Lung (tissue), 12 donors: ENCODE measurements around the gene POP7. TPM values are rescaled to one million over a fixed set of nuclear protein-coding genes. Genes with fewer than 3 reads are reported as not detected.
"Not testable (repeated sequence)": the region's sequence is repeated elsewhere in the genome, so short reads cannot be mapped to it uniquely, and the experiment has no call there.

Source experiments
- ATAC-seq: fragments of 200-7000 bp; cut with Tn5 transposase; one replicate; pipeline ENCODE4 v1.9.1; 2020; ENCODE audit warnings: moderate number of reproducible peaks; ENCODE audit not compliant: insufficient read depth, low FRiP score
- DNase-seq, 3 donors: peaks; one replicate each; pipeline ENCODE4 v3.0.0-alpha.2; 2013 to 2017
- H3K27ac ChIP-seq, 2 donors: one replicate each; pipeline ENCODE4 v1.5.1; 2013; ENCODE audit warnings: mild to moderate bottlenecking in 2 of 2, moderate library complexity in 2 of 2, control low read depth in 1 of 2, inconsistent platforms in 1 of 2, low read depth in 1 of 2, low read length in 1 of 2
- H3K27me3 ChIP-seq, 3 donors: one replicate each; pipeline ENCODE4 v1.5.1; 2013; ENCODE audit warnings: low read length in 2 of 3; ENCODE audit not compliant: control insufficient read depth in 3 of 3, insufficient read depth in 3 of 3
- H3K36me3 ChIP-seq, 4 donors: one replicate each; pipeline ENCODE4 v1.5.1; 2013; ENCODE audit warnings: low read length in 4 of 4, mild to moderate bottlenecking in 1 of 4, moderate library complexity in 1 of 4; ENCODE audit not compliant: control insufficient read depth in 4 of 4, insufficient read depth in 4 of 4
- H3K4me1 ChIP-seq, 5 donors: one replicate each; pipeline ENCODE4 v1.5.1; 2013; ENCODE audit warnings: low read length in 5 of 5, mild to moderate bottlenecking in 2 of 5, moderate library complexity in 1 of 5; ENCODE audit not compliant: control insufficient read depth in 5 of 5, insufficient read depth in 5 of 5
- H3K4me3 ChIP-seq: one replicate; pipeline ENCODE4 v1.5.1; 2013; ENCODE audit warnings: mild to moderate bottlenecking, control low read depth, moderate library complexity
- H3K9ac ChIP-seq, 2 donors: one replicate each; pipeline ENCODE4 v1.5.1; 2013; ENCODE audit warnings: low read length in 2 of 2, control low read depth in 1 of 2; ENCODE audit not compliant: insufficient read depth in 1 of 2
- H3K9me3 ChIP-seq, 4 donors: one replicate each; pipeline ENCODE4 v1.5.1; 2013; ENCODE audit warnings: low read length in 3 of 4, mild to moderate bottlenecking in 1 of 4, moderate library complexity in 1 of 4; ENCODE audit not compliant: control insufficient read depth in 4 of 4, insufficient read depth in 3 of 4
- WGBS, 2 donors: extraction: QIAGEN DNeasy Blood & Tissue Kit; methylation state at CpG; one replicate each; pipeline ENCODE4 v1.1.7; 2013; 5-methylcytosine and 5-hydroxymethylcytosine counted together
- polyA plus RNA-seq, 2 donors: library from polyadenylated mRNA; stranded (reverse); fragments of 200-250 nt; gene quantifications; one replicate each; pipeline ENCODE4 v1.2.1, GENCODE V29; 2013
- total RNA-seq, 2 donors: library from RNA; depleted of rRNA in 1 of 2; stranded (reverse); fragments of >200 nt in 1 of 2; gene quantifications; one replicate each; pipeline ENCODE4 v1.2.1, GENCODE V29; 2014 to 2021
- TF ChIP-seq, protein P1 (sequence below): IDR thresholded peaks from 2 replicates; pipeline ENCODE4 v1.5.1; 2012; ENCODE audit warnings: mild to moderate bottlenecking; ENCODE audit errors: control extremely low read depth, extremely low read depth
- donor health status: control.
- donor health status: control.
- donor health status: Bipolar disorder and iron deficiency.
- donor health status: healthy.
- donor health status: DM: yes; HTN: yes; CAD: no.

POP7 gene
- total and polyA plus RNA-seq, 4 donors: 20.3 to 50.6 (median 33.3) TPM

- Histone ChIP-seq H3K27me3 (peaks cover 0 to 2% (median 0%) of the 10 kb centered on the region in 3 donors), H3K4me1 (no peaks in the 10 kb centered on the region), H3K9me3 (no peaks in the 10 kb centered on the region), H3K4me3 (no peak overlapping the region), H3K9ac (no peak overlapping the region), H3K27ac (no peak overlapping the region), H3K36me3 (no peaks in the 10 kb centered on the region)
- WGBS, 2 donors: 75 to 84% methylated on average over 16 of the region's 16 CpGs
- TF ChIP-seq, protein P1, sequence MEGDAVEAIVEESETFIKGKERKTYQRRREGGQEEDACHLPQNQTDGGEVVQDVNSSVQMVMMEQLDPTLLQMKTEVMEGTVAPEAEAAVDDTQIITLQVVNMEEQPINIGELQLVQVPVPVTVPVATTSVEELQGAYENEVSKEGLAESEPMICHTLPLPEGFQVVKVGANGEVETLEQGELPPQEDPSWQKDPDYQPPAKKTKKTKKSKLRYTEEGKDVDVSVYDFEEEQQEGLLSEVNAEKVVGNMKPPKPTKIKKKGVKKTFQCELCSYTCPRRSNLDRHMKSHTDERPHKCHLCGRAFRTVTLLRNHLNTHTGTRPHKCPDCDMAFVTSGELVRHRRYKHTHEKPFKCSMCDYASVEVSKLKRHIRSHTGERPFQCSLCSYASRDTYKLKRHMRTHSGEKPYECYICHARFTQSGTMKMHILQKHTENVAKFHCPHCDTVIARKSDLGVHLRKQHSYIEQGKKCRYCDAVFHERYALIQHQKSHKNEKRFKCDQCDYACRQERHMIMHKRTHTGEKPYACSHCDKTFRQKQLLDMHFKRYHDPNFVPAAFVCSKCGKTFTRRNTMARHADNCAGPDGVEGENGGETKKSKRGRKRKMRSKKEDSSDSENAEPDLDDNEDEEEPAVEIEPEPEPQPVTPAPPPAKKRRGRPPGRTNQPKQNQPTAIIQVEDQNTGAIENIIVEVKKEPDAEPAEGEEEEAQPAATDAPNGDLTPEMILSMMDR: no peak
- no peak for DNase-seq
- no peak for ATAC-seq
Observed at GRCh38 chr7:100667331-100668068, 38.4 kb upstream of the POP7 start.

DNA sequence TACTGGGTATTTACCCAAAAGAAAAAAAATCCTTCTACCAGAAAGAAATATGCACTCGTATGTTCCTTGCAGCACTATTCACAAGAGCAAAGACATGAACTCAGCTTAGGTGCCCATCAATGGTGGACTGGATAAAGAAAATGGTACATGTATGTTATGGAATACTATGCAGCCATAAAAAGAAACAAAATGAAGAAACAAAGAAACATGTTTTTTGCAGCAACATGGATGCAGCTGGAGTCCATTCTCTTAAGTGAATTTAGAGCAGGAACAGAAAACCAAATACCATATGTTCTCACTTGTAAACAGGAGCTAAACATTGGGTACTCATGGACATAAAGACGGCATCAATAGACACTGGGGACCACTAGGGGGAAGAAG is 37.9 kb upstream of the POP7 start:
- DNase-seq (no peak), ATAC-seq (no peak)
- no peak overlapping the region for H3K9ac ChIP-seq
- H3K27me3 ChIP-seq: peaks cover 0 to 2% (median 0%) of the 10 kb centered on the region in 3 donors
- H3K27ac ChIP-seq: no peak overlapping the region
- H3K9me3 ChIP-seq: no peaks in the 10 kb centered on the region
- TF ChIP-seq, protein P1: no peak
- no peak overlapping the region for H3K4me3 ChIP-seq
- H3K4me1 ChIP-seq: no peaks in the 10 kb centered on the region
- 83 to 90% methylated on average over 2 of the region's 2 CpGs for WGBS, 2 donors
- H3K36me3 ChIP-seq: no peaks in the 10 kb centered on the region

- not testable (repeated sequence) for H3K36me3 ChIP-seq, H3K27me3 ChIP-seq, ATAC-seq, H3K4me1 ChIP-seq, H3K4me3 ChIP-seq, H3K27ac ChIP-seq, DNase-seq, H3K9me3 ChIP-seq, H3K9ac ChIP-seq
- 95 to 97% methylated on average over 12 of the region's 12 CpGs for WGBS, 2 donors
Observed at GRCh38 chr7:100669106-100669505, 36.8 kb upstream of the POP7 start.

DNA sequence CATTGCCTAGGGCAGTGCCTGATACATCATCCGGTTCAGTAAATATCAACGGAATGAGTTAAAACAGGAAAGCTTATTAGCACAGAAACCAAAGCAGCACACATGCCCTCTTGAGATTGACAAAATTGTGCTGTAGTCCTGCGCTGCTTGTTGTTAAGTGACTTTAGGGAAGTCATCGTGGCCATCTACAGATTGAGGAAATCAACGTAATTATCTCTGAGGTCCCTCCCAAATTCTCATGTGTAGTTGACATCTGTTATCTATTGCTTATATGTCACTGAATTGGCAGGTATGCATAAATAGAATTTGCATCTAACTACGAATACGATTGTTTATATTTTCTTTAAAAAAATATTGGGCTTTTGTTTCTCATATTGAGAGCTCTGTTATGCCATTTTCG is 35.8 kb upstream of the POP7 start:
- Histone ChIP-seq H3K9ac (no peak overlapping the region), H3K27ac (no peak overlapping the region), H3K27me3 (peaks cover 0 to 2% (median 0%) of the 10 kb centered on the region in 3 donors), H3K4me1 (no peaks in the 10 kb centered on the region), H3K9me3 (no peaks in the 10 kb centered on the region), H3K4me3 (no peak overlapping the region), H3K36me3 (no peaks in the 10 kb centered on the region)
- ATAC-seq (no peak), DNase-seq (no peak)
- WGBS, 2 donors: 63 to 69% methylated on average over 8 of the region's 8 CpGs
- TF ChIP-seq, protein P1: no peak
